Transverse colon (tissue), 4 donors: ENCODE data around the gene PSMB3.

Source experiments
- EP300 ChIP-seq: sonication (generic); formaldehyde crosslinking; IDR thresholded peaks from one replicate; pipeline ENCODE4 v1.6.1; 2017; ENCODE audit warnings: antibody characterized with exemption, low read depth
- POLR2A ChIP-seq: fragments of 450-650 bp; IDR thresholded peaks from one replicate; pipeline ENCODE4 v1.6.1; 2016; ENCODE audit warnings: antibody characterized with exemption, mild to moderate bottlenecking, moderate library complexity
- POLR2AphosphoS5 ChIP-seq, 3 donors: sonication (generic); formaldehyde crosslinking; IDR thresholded peaks; one replicate each; pipeline ENCODE4 v1.6.1; 2016; ENCODE audit warnings: antibody characterized with exemption in 3 of 3
- TF ChIP-seq, protein P1 (sequence below), 5 experiments: fragments of 200-600 bp in 3 of 5; fragments of 450-650 bp in 2 of 5; sonication (generic) in 3 of 5; IDR thresholded peaks; 1 replicate in 2 of 5; 2 replicates in 3 of 5; pipeline ENCODE4 v1.5.1; 2016 to 2017; ENCODE audit warnings: antibody characterized with exemption in 5 of 5, inconsistent platforms in 3 of 5, mild to moderate bottlenecking in 2 of 5, moderate library complexity in 1 of 5

GRCh38 chr17:38741921-38742410 is 10.6 kb upstream of the PSMB3 start:
- TF ChIP-seq POLR2A (no peak), POLR2AphosphoS5 (IDR thresholded peaks at IDR 0.05) (peak in 1 of 3 donors; percentile 23), EP300 (no peak)
- TF ChIP-seq, protein P1, sequence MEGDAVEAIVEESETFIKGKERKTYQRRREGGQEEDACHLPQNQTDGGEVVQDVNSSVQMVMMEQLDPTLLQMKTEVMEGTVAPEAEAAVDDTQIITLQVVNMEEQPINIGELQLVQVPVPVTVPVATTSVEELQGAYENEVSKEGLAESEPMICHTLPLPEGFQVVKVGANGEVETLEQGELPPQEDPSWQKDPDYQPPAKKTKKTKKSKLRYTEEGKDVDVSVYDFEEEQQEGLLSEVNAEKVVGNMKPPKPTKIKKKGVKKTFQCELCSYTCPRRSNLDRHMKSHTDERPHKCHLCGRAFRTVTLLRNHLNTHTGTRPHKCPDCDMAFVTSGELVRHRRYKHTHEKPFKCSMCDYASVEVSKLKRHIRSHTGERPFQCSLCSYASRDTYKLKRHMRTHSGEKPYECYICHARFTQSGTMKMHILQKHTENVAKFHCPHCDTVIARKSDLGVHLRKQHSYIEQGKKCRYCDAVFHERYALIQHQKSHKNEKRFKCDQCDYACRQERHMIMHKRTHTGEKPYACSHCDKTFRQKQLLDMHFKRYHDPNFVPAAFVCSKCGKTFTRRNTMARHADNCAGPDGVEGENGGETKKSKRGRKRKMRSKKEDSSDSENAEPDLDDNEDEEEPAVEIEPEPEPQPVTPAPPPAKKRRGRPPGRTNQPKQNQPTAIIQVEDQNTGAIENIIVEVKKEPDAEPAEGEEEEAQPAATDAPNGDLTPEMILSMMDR (IDR thresholded peaks at IDR 0.05): no peak
